ENCODE measurements around the gene AOPEP.

GRCh38 chr9:95086564-95086955 is 360.1 kb downstream of the AOPEP start:
- TF ChIP-seq CTCF (conservative IDR thresholded peaks at IDR 0.05; ENCODE audit: low read length) (no peak), EZH2phosphoT487 (IDR thresholded peaks at IDR 0.05; ENCODE audit: borderline replicate concordance) (no peak)
